IgD-negative memory B cell (primary cell): ENCODE results near the gene BPHL. TPM values are rescaled to one million over a fixed set of nuclear protein-coding genes. Genes with fewer than 3 reads are reported as not detected.
"Not testable (repeated sequence)": the region's sequence is repeated elsewhere in the genome, so short reads cannot be mapped to it uniquely, and the experiment has no call there.

Experiments used
- H3K27ac Mint-ChIP-seq, 3 donors: one replicate each; pipeline ENCODE4 v1.8.0; 2020 to 2022; ENCODE audit warnings: mild to moderate bottlenecking in 3 of 3, mixed read lengths in 3 of 3, moderate library complexity in 1 of 3
- H3K27me3 Mint-ChIP-seq: one replicate; pipeline ENCODE4 v1.8.0; 2021; ENCODE audit warnings: mixed read lengths
- H3K36me3 Mint-ChIP-seq: one replicate; pipeline ENCODE4 v1.8.0; 2020; ENCODE audit warnings: mild to moderate bottlenecking, mixed read lengths
- H3K4me1 Mint-ChIP-seq, 3 donors: one replicate each; pipeline ENCODE4 v1.8.0; 2020 to 2022; ENCODE audit warnings: mixed read lengths in 3 of 3, mild to moderate bottlenecking in 1 of 3
- H3K4me3 Mint-ChIP-seq, 4 donors: one replicate each; pipeline ENCODE4 v1.8.0; 2020 to 2022; ENCODE audit warnings: mild to moderate bottlenecking in 4 of 4, mixed read lengths in 4 of 4, moderate library complexity in 3 of 4
- H3K9me3 Mint-ChIP-seq, 3 donors: one replicate each; pipeline ENCODE4 v1.8.0; 2020 to 2021; ENCODE audit warnings: mixed read lengths in 3 of 3, mild to moderate bottlenecking in 1 of 3
- polyA plus RNA-seq: library from polyadenylated mRNA; unstranded; fragments of 300-500 nt; fragmentation: Illumina TruSeq; gene quantifications from one replicate; pipeline ENCODE4 v1.2.3, GENCODE V29; 2021

The BPHL gene
- polyA plus RNA-seq, 1 donor from 2014 or later: 17.3 TPM

DNA sequence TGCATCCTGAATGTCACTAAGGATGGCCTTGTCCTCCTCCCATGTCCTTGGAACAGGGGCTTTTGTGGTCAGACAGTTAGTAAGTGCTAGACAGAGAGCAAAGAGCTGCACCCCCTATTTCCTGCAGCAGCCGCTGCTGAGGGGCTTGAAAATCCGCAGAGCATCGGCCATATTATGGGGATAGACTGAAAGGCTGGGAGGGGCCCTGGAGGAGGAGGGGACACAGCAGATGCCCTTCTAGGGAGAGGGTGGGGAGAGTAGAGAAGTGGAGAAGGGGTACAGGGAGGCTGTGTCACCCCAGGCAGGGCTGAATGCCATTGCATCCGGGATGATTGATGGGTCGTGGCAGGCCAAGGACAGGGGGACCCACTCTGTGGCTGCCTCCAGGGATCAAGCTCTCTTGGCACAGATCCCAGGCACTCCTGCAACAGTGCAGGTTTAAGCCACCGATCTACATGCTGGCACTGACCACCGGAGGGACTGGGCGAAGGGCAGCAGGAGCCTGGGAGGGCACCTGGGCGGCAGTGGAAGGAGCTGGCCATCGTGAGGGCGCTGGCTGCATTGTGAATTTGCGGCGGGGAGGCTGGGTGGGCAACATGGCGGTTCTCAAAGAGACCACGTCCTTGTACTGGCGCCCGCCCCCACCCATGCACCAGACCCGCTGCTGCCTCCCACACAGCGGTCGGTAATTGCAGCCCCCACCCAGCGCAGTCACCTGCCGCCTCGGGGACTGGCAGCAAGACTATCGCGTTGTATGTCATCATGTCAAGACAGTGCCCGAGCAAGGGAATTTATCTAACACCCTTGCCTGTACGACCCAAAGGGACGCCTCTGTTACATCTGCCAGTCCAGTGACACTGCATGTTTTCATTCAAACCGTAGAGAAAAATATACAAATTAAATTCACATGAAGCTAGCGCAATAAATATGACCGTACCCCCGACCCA is 37.9 kb downstream of the BPHL start:
- Mint-ChIP-seq H3K4me1 (peaks cover 14 to 17% (median 16%) of the 10 kb centered on the region in 3 donors), H3K4me3 (peak overlapping the region; percentile 87 to 97 (median 94)), H3K27ac (peak overlapping the region; percentile 85 to 95 (median 91))
- H3K36me3 Mint-ChIP-seq, H3K27me3 Mint-ChIP-seq, H3K9me3 Mint-ChIP-seq: not testable (repeated sequence)

DNA sequence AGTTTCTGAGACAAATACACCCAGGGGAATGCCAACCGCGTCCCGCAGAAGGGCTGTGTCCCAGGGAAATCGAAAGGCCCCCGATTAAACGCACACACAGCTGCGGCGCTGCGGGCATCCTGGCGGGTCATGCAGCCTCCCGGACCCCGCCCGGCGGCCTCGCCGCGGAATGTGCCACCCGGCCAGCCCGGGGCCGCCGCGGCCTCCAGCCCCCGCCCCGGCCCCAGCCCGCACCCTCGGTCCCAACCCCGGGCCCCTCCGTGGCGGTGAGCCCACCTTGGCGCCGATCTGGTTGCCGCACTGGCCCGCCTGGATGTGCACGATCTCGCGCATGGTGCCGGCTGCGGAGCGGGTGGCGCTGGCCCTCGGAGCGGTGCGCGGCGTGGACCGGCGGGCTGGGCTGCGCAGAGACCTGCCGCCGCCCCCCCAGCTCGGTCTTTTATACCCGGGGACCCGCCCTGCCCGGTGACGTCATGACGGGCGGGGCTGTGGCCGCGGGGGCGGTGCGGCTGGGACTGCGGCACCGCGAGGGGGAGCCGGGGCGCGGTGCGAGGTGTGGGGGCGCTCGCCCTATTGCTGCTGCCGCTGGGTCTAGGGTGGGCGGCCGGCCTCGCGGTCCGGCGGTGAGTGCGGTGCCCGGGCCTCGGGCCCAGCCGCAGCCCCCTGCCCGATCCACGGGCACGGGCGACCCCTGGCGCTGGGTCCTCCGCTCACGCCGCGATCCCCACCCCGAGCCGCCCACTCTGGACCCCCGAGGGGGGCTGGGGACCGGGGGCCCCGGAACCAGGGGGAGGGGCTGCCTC is 38.8 kb downstream of the BPHL start, which contains the start of gene TUBB2A:
TUBB2A (minus strand) TSS at position 414 of the 803 bp plus-strand sequence; CDS start at position 333, 81 bp downstream.
- no peaks in the 10 kb centered on the region for H3K9me3 Mint-ChIP-seq

DNA sequence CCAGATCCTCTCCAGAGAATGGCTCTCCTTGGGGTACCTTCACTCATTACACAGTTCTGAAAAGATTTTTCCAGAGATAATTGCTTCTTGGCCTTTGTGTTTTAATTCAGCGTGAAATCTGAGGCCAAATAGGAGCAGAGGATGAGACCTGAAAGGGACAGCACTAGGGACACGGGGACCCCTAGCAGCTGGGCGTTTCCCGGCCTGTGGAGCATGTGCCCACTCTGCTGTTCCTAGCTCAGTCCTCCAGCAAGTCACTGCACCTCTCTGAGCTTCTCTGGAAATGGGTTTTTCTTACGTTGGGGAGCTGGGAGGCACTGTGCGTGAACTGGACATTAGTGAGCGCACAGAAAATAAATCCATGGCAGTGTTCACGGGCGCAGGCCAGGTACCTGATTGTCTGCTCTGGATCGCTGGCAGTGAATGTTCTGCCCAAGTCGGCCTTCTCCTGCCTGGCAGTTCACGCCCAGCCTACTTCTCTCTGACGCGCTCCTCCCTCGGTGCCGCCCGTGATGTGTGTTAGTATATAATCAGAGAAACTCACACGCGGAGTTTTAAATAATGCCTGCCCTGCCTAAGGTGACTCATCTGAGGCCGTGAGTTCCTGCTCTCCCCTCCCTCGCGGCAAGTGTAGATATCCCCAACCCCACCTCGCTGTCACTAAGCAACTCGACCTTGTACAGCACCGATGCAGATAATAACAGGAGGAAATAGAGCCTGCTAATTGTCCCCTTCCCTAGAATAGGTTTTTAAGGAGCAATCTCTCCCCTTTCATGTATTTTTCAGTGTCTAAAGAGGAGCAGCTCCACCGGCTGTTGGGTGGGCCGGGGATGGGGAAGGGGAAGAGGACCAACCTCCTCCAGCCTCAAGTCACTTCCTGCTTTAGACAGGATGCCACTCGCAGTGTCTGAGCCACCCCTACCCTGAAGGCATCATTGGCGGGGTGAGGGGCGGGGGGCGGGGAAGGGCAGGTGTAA is 41.6 kb downstream of the BPHL start:
- no peaks in the 10 kb centered on the region for H3K36me3 Mint-ChIP-seq
- peak overlapping the region; percentile 53 to 93 (median 71) for H3K4me3 Mint-ChIP-seq
- no peaks in the 10 kb centered on the region for H3K9me3 Mint-ChIP-seq
- peaks cover 3% of the 10 kb centered on the region for H3K27me3 Mint-ChIP-seq
- H3K4me1 Mint-ChIP-seq: peaks cover 21 to 26% (median 23%) of the 10 kb centered on the region in 3 donors
- H3K27ac Mint-ChIP-seq: peak overlapping the region; percentile 11 to 58 (median 52)

More for the DNA sequence above, 38.8 kb downstream of the BPHL start, which contains the start of gene TUBB2A:
- Mint-ChIP-seq H3K4me3 (peak within 1 kb of the TSS; percentile 87 to 97 (median 94)), H3K36me3 (peaks cover 2% of the 10 kb centered on the region), H3K4me1 (peaks cover 17 to 19% (median 19%) of the 10 kb centered on the region in 3 donors), H3K27ac (peak within 1 kb of the TSS; percentile 86 to 95 (median 91)), H3K27me3 (peaks cover 3% of the 10 kb centered on the region)

DNA sequence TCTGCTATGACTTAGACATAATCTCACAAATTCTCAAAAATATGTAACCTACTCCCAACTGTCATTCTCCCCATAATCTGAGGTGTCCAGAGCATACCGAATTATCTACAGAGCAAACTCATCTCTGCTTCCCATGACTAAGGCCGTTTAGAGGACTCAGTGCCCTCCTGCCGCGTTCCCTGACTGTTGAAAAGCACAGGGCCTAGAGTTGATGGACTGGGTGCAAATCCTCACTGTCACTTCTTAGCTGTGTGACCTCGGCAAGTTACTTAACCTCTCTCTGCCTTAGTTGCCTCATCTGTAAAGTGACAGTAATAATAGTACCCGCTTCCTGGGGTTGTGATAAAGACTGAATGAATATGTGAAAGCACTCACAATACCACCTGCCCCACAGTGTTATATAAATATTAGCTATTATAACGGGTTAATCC is 43.6 kb downstream of the BPHL start:
- no peaks in the 10 kb centered on the region for H3K9me3 Mint-ChIP-seq
- H3K4me1 Mint-ChIP-seq: peaks cover 18 to 22% (median 21%) of the 10 kb centered on the region in 3 donors
- H3K36me3 Mint-ChIP-seq: no peaks in the 10 kb centered on the region
- H3K4me3 Mint-ChIP-seq: peak overlapping the region; percentile 76 to 94 (median 94)
- peak overlapping the region in 2 of 3 donors; percentile 47 to 78 for H3K27ac Mint-ChIP-seq
- H3K27me3 Mint-ChIP-seq: no peaks in the 10 kb centered on the region

- peaks cover 18 to 22% (median 21%) of the 10 kb centered on the region in 3 donors for H3K4me1 Mint-ChIP-seq
- H3K36me3 Mint-ChIP-seq: no peaks in the 10 kb centered on the region
- H3K9me3 Mint-ChIP-seq: no peaks in the 10 kb centered on the region
- H3K27ac Mint-ChIP-seq: peak overlapping the region; percentile 78 to 94 (median 90)
- no peaks in the 10 kb centered on the region for H3K27me3 Mint-ChIP-seq
- peak overlapping the region; percentile 87 to 94 (median 94) for H3K4me3 Mint-ChIP-seq
These were observed 44.2 kb downstream of the BPHL start for GRCh38 chr6:3162565-3163247.

DNA sequence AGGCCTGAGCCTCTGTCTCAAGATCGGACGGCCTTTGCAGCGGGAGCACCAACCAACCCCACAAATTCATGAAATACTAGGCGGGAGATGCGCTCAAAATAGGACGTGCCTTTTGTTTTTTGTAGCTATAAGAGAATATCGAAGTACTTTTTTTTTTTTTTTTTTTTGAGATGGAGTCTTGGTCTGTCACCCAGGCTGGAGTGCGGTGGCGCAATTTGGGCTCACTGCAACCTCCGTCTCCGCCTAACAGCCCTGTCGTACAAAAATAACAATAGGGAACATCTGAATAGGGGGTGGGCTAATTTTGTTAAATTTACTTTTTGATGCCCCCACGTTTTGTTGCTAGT is 44.7 kb downstream of the BPHL start:
- no peaks in the 10 kb centered on the region for H3K9me3 Mint-ChIP-seq
- H3K36me3 Mint-ChIP-seq: no peaks in the 10 kb centered on the region
- H3K27ac Mint-ChIP-seq: peak overlapping the region; percentile 78 to 94 (median 90)
- peaks cover 17 to 21% (median 19%) of the 10 kb centered on the region in 3 donors for H3K4me1 Mint-ChIP-seq
- no peaks in the 10 kb centered on the region for H3K27me3 Mint-ChIP-seq
- peak overlapping the region; percentile 87 to 94 (median 92) for H3K4me3 Mint-ChIP-seq

DNA sequence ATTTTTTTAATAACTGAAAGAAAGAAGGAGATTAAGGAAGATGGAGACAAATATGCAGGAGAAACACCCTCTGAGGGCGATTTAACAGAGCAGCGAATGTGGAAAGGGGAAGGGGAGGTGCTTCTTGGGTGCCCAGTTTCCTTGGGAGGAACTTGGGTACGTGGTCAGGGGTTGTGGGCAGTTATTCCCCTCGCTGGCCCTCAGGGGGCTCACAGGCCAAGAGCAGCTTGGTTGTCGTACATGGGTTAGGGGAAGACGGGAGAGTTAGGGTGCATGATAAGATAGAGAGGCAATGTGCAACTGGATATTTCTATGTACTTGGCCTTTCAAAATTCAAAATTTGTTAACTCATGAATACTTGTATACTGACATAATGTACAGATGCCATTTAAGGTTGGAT is 45.9 kb downstream of the BPHL start:
- no peaks in the 10 kb centered on the region for H3K27me3 Mint-ChIP-seq
- H3K4me1 Mint-ChIP-seq: peaks cover 13 to 16% (median 16%) of the 10 kb centered on the region in 3 donors
- H3K4me3 Mint-ChIP-seq: peak overlapping the region in 2 of 4 donors; percentile 15 to 72
- no peaks in the 10 kb centered on the region for H3K9me3 Mint-ChIP-seq
- no peak overlapping the region for H3K27ac Mint-ChIP-seq
- no peaks in the 10 kb centered on the region for H3K36me3 Mint-ChIP-seq

- Mint-ChIP-seq H3K9me3 (no peaks in the 10 kb centered on the region), H3K4me1 (peaks cover 12 to 13% (median 12%) of the 10 kb centered on the region in 3 donors), H3K27ac (peak overlapping the region in 1 of 3 donors; percentile 48), H3K27me3 (no peaks in the 10 kb centered on the region), H3K36me3 (no peaks in the 10 kb centered on the region), H3K4me3 (peak overlapping the region in 1 of 4 donors; percentile 60)
These were observed 47.4 kb downstream of the BPHL start for GRCh38 chr6:3165631-3166534.

DNA sequence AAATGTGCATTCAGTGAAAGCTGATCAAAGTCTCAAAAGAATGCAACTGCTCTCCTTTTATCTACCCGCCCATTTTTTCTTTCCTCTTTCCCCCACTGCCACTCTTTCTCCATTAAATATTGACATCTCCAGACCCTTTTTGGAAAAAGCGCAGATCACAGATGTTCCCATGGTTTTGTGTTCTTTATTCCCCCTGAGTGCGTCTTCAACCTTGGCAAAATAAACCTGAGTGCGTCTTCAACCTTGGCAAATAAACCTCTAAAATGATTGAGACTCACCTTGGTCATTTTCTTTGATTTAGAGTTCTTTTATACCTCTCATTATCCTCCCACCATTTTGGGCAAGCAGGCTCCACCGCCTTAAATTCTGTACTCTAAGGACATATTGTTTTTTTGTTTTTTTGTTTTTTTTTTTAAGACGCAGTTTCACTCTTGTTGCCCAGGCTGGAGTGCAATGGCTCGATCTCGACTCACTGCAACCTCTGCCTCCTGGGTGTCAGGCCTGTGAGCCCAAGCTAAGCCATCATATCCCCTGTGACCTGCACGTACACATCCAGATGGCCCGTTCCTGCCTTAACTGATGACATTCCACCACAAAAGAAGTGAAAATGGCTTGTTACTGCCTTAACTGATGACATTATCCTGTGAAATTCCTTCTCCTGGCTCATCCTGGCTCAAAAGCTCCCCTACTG is 48.2 kb downstream of the BPHL start:
- H3K4me3 Mint-ChIP-seq: peak overlapping the region in 1 of 4 donors; percentile 60

DNA sequence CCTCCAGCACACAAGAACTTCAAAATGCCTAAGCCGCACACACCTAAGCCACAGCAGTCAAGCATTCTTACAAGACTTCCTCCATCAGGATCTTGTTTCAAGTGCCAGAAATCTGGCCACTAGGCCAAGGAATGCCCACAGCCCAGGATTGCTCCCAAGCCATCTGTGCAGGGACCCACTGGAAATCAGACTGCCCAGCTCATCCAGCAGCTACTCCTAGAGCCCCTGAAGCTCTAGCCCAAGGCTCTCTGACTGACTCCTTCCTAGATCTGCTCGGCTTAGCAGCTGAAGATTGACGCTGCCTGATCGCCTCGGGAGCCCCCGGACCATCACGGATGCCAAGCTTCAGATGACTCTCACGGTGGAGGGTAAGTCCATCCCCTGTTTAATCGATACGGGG is 49.5 kb downstream of the BPHL start:
- not testable (repeated sequence) for H3K36me3 Mint-ChIP-seq, H3K9me3 Mint-ChIP-seq, H3K27me3 Mint-ChIP-seq, H3K27ac Mint-ChIP-seq
- peaks cover 5 to 12% (median 6%) of the 10 kb centered on the region in 3 donors for H3K4me1 Mint-ChIP-seq
- H3K4me3 Mint-ChIP-seq: peak overlapping the region in 1 of 4 donors; percentile 39

More for the DNA sequence above, 48.2 kb downstream of the BPHL start:
- H3K27me3 Mint-ChIP-seq, H3K9me3 Mint-ChIP-seq, H3K36me3 Mint-ChIP-seq: not testable (repeated sequence)
- Mint-ChIP-seq H3K4me1 (peaks cover 12 to 13% (median 12%) of the 10 kb centered on the region in 3 donors), H3K27ac (peak overlapping the region in 1 of 3 donors; percentile 48)

DNA sequence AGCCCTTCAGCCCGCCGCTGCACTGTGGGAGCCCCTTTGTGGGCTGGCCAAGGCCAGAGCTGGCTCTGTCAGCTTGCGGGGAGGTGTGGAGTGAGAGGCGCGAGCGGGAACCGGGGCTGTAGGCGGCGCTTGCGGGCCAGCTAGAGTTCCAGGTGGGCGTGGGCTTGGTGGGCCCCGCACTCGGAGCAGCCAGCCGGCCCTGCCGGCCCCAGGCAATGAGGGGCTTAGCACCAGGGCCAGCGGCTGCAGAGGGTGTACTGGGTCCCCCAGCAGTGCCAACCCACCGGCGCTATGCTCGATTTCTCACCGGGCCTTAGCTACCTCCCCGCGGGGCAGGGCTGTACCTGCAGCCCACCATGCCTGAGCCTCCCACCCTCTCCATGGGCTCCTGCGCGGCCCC is 52.2 kb downstream of the BPHL start:
- not testable (repeated sequence) for H3K27me3 Mint-ChIP-seq, H3K9me3 Mint-ChIP-seq, H3K4me1 Mint-ChIP-seq

More for the DNA sequence above, 52.2 kb downstream of the BPHL start:
- not testable (repeated sequence) for H3K27ac Mint-ChIP-seq, H3K36me3 Mint-ChIP-seq, H3K4me3 Mint-ChIP-seq
